ENCODE results near the gene CD274.

DNA sequence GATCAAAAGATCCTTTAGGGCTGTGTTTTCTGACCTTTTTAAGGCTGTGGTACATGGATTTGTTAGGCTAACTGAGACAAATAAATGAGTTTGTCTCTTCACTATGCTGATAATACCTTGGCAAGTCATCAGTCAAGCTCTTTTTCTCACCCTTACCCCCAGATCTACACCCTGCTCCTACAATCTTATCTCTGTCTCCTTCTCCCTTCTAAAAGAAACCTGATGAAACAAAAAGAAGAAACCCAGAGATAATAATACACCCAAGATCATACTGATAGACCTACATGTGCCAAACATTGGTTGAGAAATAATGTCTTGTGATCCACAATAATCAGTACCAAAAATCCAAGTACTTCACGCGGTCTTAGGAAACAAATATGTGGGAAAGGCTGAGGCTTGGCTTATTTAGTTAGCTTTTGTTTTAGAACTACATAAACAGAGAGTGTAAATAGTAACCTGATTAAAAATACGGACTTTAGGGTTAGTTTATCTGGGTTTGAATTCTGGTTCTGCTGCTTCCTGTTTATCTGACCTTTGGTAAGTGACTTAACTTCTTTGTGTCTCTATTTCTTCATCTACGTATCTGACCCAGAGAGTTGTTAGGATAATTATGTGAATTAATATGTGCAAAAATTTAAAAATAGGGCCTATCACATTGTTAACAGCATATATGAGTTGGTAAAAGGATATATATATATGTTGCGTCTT, 35.2 kb downstream of the CD274 start:
- TF ChIP-seq, protein P1, sequence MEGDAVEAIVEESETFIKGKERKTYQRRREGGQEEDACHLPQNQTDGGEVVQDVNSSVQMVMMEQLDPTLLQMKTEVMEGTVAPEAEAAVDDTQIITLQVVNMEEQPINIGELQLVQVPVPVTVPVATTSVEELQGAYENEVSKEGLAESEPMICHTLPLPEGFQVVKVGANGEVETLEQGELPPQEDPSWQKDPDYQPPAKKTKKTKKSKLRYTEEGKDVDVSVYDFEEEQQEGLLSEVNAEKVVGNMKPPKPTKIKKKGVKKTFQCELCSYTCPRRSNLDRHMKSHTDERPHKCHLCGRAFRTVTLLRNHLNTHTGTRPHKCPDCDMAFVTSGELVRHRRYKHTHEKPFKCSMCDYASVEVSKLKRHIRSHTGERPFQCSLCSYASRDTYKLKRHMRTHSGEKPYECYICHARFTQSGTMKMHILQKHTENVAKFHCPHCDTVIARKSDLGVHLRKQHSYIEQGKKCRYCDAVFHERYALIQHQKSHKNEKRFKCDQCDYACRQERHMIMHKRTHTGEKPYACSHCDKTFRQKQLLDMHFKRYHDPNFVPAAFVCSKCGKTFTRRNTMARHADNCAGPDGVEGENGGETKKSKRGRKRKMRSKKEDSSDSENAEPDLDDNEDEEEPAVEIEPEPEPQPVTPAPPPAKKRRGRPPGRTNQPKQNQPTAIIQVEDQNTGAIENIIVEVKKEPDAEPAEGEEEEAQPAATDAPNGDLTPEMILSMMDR (IDR thresholded peaks at IDR 0.05; ENCODE audit: low read length) = no peak
- TF ChIP-seq EZH2 (optimal IDR thresholded peaks at IDR 0.05; ENCODE audit: low read depth, low read length) (no peak), EZH2phosphoT487 (IDR thresholded peaks at IDR 0.05; ENCODE audit: low read length) (no peak)

Data from MM.1S (cell line).